HepG2 (cell line): ENCODE data around the gene IWS1. TPM values are rescaled to one million over a fixed set of nuclear protein-coding genes. Genes with fewer than 3 reads are reported as not detected.
A peak's percentile ranks its signal among the peaks of the same experiment; 100 is the strongest.

Experiments
- ATAC-seq: fragments of 200-7000 bp; cut with Tn5 transposase; 3 replicates; pipeline ENCODE4 v1.9.1; 2020; ENCODE audit warnings: mild to moderate bottlenecking, moderate library complexity
- BruUV-seq: library from RNA; stranded (reverse); fragments of 400-500 nt; replicated peaks from 2 replicates; lab custom pipeline; 2021; lab: Mats Ljungman, UMichigan
- CTCF ChIA-PET: fragments of 300-600 bp; formaldehyde crosslinking; extraction: SDS; loops from one replicate; lab custom pipeline; 2021; ENCODE audit warnings: low total read pairs, inconsistent platforms, low intra/inter-chr PET ratio; lab: Yijun Ruan, JAX
- POLR2A ChIA-PET: fragments of 350-600 bp; sonication (Branson Sonifier 250); formaldehyde crosslinking; loops from one replicate; lab custom pipeline; 2020; ENCODE audit warnings: antibody characterized with exemption, inconsistent platforms; lab: Yijun Ruan, JAX
- DNase-seq: peaks from one replicate; pipeline ENCODE4 v3.0.0-alpha.2; 2015; ENCODE audit warnings: low spot score
- FAIRE-seq: peaks from 3 replicates; lab custom pipeline; 2011; peaks lifted over from hg19 to GRCh38; lab: Jason Lieb, UNC
- H2AFZ ChIP-seq: one replicate; pipeline ENCODE4 v1.6.1; 2011; ENCODE audit warnings: low read length, inconsistent platforms
- H3K27ac ChIP-seq: fragments of 300-600 bp; 3 replicates; pipeline ENCODE4 v1.8.0; 2011; ENCODE audit warnings: mixed run types, mild to moderate bottlenecking, mixed read lengths, low read length, inconsistent platforms; ENCODE audit not compliant: insufficient read depth; ENCODE audit errors: extremely low read length
- H3K27me3 ChIP-seq, 2 experiments: fragments of 200-600 bp in 1 of 2; 2 replicates in 1 of 2; 3 replicates in 1 of 2; pipeline versions ENCODE4 v1.6.0 to v1.8.0; 2011; ENCODE audit warnings: low read length in 2 of 2, mild to moderate bottlenecking in 2 of 2, moderate library complexity in 2 of 2, inconsistent platforms in 1 of 2; ENCODE audit not compliant: insufficient read depth in 2 of 2, control insufficient read depth in 1 of 2
- H3K36me3 ChIP-seq, 2 experiments: fragments of 200-600 bp in 1 of 2; replicated peaks in 1 of 2; 2 replicates in 1 of 2; 3 replicates in 1 of 2; pipeline versions ENCODE4 v1.5.1 to v1.8.0; 2011; ENCODE audit warnings: low read length in 2 of 2, inconsistent platforms in 1 of 2; ENCODE audit not compliant: insufficient read depth in 2 of 2, control insufficient read depth in 1 of 2
- H3K4me1 ChIP-seq: 2 replicates; pipeline ENCODE4 v1.5.1; 2012; ENCODE audit warnings: low read length, inconsistent platforms; ENCODE audit not compliant: insufficient read depth
- H3K4me2 ChIP-seq: 2 replicates; pipeline ENCODE4 v1.6.0; 2011; ENCODE audit warnings: low read depth, low read length, inconsistent platforms
- H3K4me3 ChIP-seq, 3 experiments: fragments of 200-600 bp in 1 of 3; sonication (generic), shearing (Covaris generic) in 1 of 3; replicated peaks in 1 of 3; 2 replicates each; pipeline ENCODE4 v1.5.1; 2011 to 2016; ENCODE audit warnings: low read length in 3 of 3, inconsistent platforms in 2 of 3, low read depth in 2 of 3, mild to moderate bottlenecking in 2 of 3, control low read depth in 1 of 3, mixed read lengths in 1 of 3; ENCODE audit not compliant: insufficient read depth in 1 of 3
- H3K79me2 ChIP-seq: one replicate; pipeline ENCODE4 v1.6.1; 2011; ENCODE audit warnings: low read length, inconsistent platforms; ENCODE audit not compliant: insufficient read depth
- H3K9ac ChIP-seq: 2 replicates; pipeline ENCODE4 v1.6.0; 2011; ENCODE audit warnings: mild to moderate bottlenecking, low read depth, low read length, inconsistent platforms; ENCODE audit not compliant: insufficient read depth
- H3K9me3 ChIP-seq: 2 replicates; pipeline ENCODE4 v1.5.1; 2012; ENCODE audit warnings: mild to moderate bottlenecking, low read length
- H4K20me1 ChIP-seq: 2 replicates; pipeline ENCODE4 v1.6.0; 2011; ENCODE audit warnings: inconsistent platforms, mild to moderate bottlenecking, low read length, moderate library complexity; ENCODE audit not compliant: insufficient read depth
- MZF1 ChIP-seq: sonication (generic); formaldehyde crosslinking; IDR thresholded peaks from 2 replicates; pipeline ENCODE4 v1.8.1; 2023; ENCODE audit warnings: mild to moderate bottlenecking, missing genetic modification reagents, borderline replicate concordance
- RAD21 ChIP-seq: fragments of 450-650 bp; formaldehyde crosslinking; IDR thresholded peaks from 2 replicates; pipeline ENCODE4 v1.5.0; 2020; ENCODE audit warnings: mild to moderate bottlenecking
- RFX1 ChIP-seq: fragments of 450-650 bp; IDR thresholded peaks from 2 replicates; pipeline ENCODE4 v1.6.1; 2017
- RFX5 ChIP-seq: IDR thresholded peaks from 2 replicates; pipeline ENCODE4 v1.6.1; 2011; ENCODE audit warnings: low read depth, low read length, improper control_type of control experiment
- ZFX ChIP-seq: sonication (generic); formaldehyde crosslinking; IDR thresholded peaks from 2 replicates; pipeline ENCODE4 v1.4.0; 2020; ENCODE audit warnings: mild to moderate bottlenecking, low read depth, missing genetic modification reagents, moderate library complexity
- ZNF138 ChIP-seq: sonication (generic); formaldehyde crosslinking; IDR thresholded peaks from 2 replicates; pipeline ENCODE4 v1.5.0; 2020; ENCODE audit warnings: mild to moderate bottlenecking, low read depth, missing genetic modification reagents
- ZNF20 ChIP-seq: sonication (generic); formaldehyde crosslinking; IDR thresholded peaks from 2 replicates; pipeline ENCODE4 v1.4.0; 2020; ENCODE audit warnings: mild to moderate bottlenecking, moderate library complexity, missing genetic modification reagents
- ZNF333 ChIP-seq: sonication (generic); formaldehyde crosslinking; IDR thresholded peaks from 2 replicates; pipeline ENCODE4 v1.4.0; 2020; ENCODE audit warnings: mild to moderate bottlenecking, missing genetic modification reagents, borderline replicate concordance
- ZNF773 ChIP-seq: sonication (generic); formaldehyde crosslinking; IDR thresholded peaks from 2 replicates; pipeline ENCODE4 v1.4.0; 2020; ENCODE audit warnings: missing genetic modification reagents, borderline replicate concordance
- WGBS: methylation state at CpG from one replicate; pipeline ENCODE4 v1.1.6; 2017; ENCODE audit warnings: low lambda C conversion rate; 5-methylcytosine and 5-hydroxymethylcytosine counted together
- in situ Hi-C: cut with HindIII; loops from 2 replicates; pipeline ENCODE4 v1.10.0; 2017; ENCODE audit warnings: low pct_unique_long_range_greater_than_20kb; ENCODE audit not compliant: extremely low pct_ligation_motif_present
- intact Hi-C: fragments of 100-400 bp; cut with micrococcal nuclease; formaldehyde crosslinking; loops from one replicate; pipeline ENCODE4 v1.10.0; 2022; ENCODE audit not compliant: unreplicated experiment
- polyA plus RNA-seq, 8 experiments: library from polyadenylated mRNA; depleted of rRNA in 3 of 8; stranded (reverse) in 7 of 8; unstranded in 1 of 8; fragments of >200 nt; fragmentation: Illumina TruSeq in 4 of 8; extraction: Trizol in 4 of 8; gene quantifications; 2 replicates each; pipeline versions ENCODE4 v1.2.1 to v1.2.3, GENCODE V29; 2011 to 2016; ENCODE audit warnings: low read depth in 4 of 8, missing spikeins in 1 of 8, mixed read lengths in 1 of 8; ENCODE audit not compliant: insufficient read depth in 1 of 8
- total RNA-seq, 5 experiments: library from RNA; depleted of rRNA; stranded (reverse); fragments of >200 nt; fragmentation: Illumina TruSeq; extraction: Trizol; gene quantifications; 2 replicates each; pipeline ENCODE4 v1.2.3, GENCODE V29; 2016; ENCODE audit warnings: low read depth in 1 of 5

Gene IWS1
- total and polyA plus RNA-seq, 2 of the 13 experiments (the other 11 are each of a cell fraction or from before 2014, with no cell fraction given) = 28.9 to 62.3 TPM

- no peak for ATAC-seq
- TSS peak; percentile 39 for BruUV-seq
- Histone ChIP-seq H4K20me1 (peaks cover 19% of the 10 kb centered on the region), H3K9me3 (no peaks in the 10 kb centered on the region), H3K4me3 (no peak overlapping the region), H3K4me1 (peaks cover 17% of the 10 kb centered on the region), H3K27me3 (no peaks in the 10 kb centered on the region), H3K36me3 (peaks cover 28 to 66% of the 10 kb centered on the region in 2 experiments), H3K9ac (no peak overlapping the region)
- WGBS = 95% methylated on average over 11 of the region's 11 CpGs
- ChIA-PET POLR2A (interaction anchor here (1.3 kb wide), 1 partner anchor 22 kb away, joined by 3 read pairs; no protein-coding TSS in a partner anchor), CTCF (no interaction called here)
- intact Hi-C loops = no loop called here
- TF ChIP-seq MZF1 (no peak), RFX5 (no peak), ZFX (CRISPR knock-in tag) (no peak), ZNF333 (CRISPR knock-in tag) (no peak), ZNF138 (CRISPR knock-in tag) (no peak)
- TF ChIP-seq, all 625 proteins: peak for 0
- Histone ChIP-seq H2AFZ (no peak overlapping the region), H3K4me2 (no peak overlapping the region), H3K79me2 (peaks cover 35% of the 10 kb centered on the region), H3K27ac (no peak overlapping the region)
- in situ Hi-C loops = no loop called here
- DNase-seq (no peak), FAIRE-seq (no peak)
Measured at GRCh38 chr2:127504552-127505430, 21.5 kb downstream of the IWS1 start.

GRCh38 chr2:127503491-127503890 lies 22.8 kb downstream of the IWS1 start:
- Histone ChIP-seq H3K9me3 (no peaks in the 10 kb centered on the region), H3K36me3 (peaks cover 30 to 72% of the 10 kb centered on the region in 2 experiments), H3K4me1 (peaks cover 13% of the 10 kb centered on the region), H3K4me3 (no peak overlapping the region), H2AFZ (no peak overlapping the region), H3K9ac (no peak overlapping the region), H3K27me3 (no peaks in the 10 kb centered on the region), H4K20me1 (peaks cover 12% of the 10 kb centered on the region), H3K4me2 (no peak overlapping the region), H3K79me2 (peaks cover 22% of the 10 kb centered on the region), H3K27ac (no peak overlapping the region)
- POLR2A ChIA-PET = interaction anchor here (1.3 kb wide), 1 partner anchor 23 kb away, joined by 3 read pairs; no protein-coding TSS in a partner anchor
- 98% methylated on average over 2 of the region's 2 CpGs for WGBS
- CTCF ChIA-PET = no interaction called here
- in situ Hi-C loops (no loop called here), intact Hi-C loops (no loop called here)
- no peak for DNase-seq
- no peak for ATAC-seq
- FAIRE-seq = no peak
- no TSS peak for BruUV-seq
- TF ChIP-seq ZNF773 (no peak), RFX1 (no peak), ZNF20 (CRISPR knock-in tag) (no peak), RAD21 (CRISPR knock-in tag) (no peak)
